HG03460 (cell line): ENCODE results near the gene TLR2.

Source experiments
- ATAC-seq: cut with Tn5 transposase; IDR thresholded peaks from one replicate; pipeline ENCODE4 v1.9.1; 2021; ENCODE audit not compliant: unreplicated experiment

Gene TLR2, protein sequence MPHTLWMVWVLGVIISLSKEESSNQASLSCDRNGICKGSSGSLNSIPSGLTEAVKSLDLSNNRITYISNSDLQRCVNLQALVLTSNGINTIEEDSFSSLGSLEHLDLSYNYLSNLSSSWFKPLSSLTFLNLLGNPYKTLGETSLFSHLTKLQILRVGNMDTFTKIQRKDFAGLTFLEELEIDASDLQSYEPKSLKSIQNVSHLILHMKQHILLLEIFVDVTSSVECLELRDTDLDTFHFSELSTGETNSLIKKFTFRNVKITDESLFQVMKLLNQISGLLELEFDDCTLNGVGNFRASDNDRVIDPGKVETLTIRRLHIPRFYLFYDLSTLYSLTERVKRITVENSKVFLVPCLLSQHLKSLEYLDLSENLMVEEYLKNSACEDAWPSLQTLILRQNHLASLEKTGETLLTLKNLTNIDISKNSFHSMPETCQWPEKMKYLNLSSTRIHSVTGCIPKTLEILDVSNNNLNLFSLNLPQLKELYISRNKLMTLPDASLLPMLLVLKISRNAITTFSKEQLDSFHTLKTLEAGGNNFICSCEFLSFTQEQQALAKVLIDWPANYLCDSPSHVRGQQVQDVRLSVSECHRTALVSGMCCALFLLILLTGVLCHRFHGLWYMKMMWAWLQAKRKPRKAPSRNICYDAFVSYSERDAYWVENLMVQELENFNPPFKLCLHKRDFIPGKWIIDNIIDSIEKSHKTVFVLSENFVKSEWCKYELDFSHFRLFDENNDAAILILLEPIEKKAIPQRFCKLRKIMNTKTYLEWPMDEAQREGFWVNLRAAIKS

GRCh38 chr4:153684182-153684970, at the start of gene TLR2:
TSS of gene TLR2 (plus strand) at chr4:153684280. CDS start at chr4:153702908, 18,628 bp downstream.
- ATAC-seq: peak; percentile 83

- no peak for ATAC-seq
Measured at GRCh38 chr4:153634738-153635353, 49.2 kb upstream of the TLR2 start.

GRCh38 chr4:153635846-153636245, 48.2 kb upstream of the TLR2 start:
- no peak for ATAC-seq

- no peak for ATAC-seq
Measured at GRCh38 chr4:153637201-153637600, 46.9 kb upstream of the TLR2 start.

DNA sequence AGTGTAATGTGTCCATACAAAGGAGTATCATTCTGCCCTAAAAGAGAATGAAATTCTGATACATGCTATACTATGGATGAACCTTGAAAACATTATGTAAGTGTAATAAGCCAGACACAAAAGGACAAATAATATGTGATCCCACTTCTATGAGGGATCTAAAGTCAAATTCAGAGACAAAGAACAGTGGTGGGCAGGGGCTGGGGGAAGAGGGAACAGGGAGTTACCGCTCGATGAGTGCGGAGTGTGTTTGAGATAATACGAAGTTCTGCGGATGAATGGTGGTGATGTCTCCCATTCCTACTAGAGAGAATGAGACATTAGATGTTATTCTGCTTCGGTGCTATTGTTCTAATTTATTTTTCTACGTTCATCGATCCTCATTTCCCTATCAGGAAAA, 46.1 kb upstream of the TLR2 start:
- no peak for ATAC-seq

GRCh38 chr4:153638999-153639398, 45.1 kb upstream of the TLR2 start:
- no peak for ATAC-seq

DNA sequence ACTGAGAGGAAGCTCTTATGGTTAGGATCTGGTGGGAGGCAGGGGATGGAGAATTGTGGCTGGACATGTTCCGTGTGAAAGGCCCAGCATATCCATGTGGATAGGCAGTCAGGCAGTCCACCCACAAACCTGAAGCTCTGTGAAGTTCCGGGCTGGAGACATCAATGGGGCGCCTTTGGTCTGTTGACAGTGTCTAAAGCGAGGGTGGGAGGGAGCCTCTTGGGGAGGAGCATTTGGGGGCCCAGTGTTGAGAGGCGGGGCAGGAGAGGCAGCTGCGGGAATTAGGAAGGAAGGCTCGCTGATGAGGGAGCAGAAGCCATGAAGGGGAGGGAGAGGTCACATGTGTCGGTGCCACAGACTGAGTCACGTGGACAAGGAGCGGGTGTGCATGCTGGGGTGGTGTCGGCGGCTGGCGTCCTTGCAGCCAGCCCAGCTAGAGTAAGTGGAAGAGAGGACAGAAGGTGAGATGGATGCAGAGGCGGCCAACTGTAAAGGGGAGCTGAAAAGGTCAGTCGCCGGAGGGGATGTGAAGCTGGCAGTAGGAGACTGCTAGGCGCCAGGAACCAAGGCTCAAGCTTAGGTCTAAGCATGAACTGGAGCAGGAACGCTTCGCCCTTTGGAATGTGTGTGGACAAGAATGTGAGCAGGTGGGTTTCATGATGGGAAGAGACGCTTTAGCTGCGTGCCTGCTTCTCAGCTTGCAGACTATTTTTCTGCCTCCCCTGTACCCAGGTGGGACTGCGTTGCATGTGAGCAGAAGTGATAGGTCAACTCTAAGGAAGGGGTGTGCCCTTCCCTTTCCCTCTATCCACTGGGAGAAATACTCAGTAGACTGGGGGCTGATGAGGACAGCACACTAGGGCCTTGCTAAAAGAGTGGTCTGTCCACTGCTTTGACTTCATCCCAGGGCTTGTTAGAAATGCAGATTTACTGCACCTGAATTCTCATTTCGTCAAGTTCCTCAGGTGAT, 44.0 kb upstream of the TLR2 start:
- ATAC-seq: no peak

DNA sequence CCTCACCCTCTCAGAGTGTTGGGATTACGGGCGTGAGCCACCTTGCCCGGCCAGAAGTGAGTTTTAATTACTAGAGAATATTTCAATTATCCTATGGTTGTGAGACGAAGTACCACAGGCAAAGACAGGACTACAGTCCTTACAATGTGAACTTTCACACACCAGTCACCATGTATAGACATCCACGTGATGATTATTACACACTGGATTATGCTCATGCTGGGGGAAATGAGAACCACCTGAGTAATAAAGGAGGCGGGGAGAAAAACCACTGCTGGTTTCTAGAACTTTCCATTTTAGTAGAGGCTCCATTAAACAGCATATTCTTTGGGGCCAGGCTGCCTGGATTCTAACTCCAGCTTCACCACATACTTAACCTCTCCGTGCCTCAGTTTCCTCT, 42.5 kb upstream of the TLR2 start:
- ATAC-seq: no peak

DNA sequence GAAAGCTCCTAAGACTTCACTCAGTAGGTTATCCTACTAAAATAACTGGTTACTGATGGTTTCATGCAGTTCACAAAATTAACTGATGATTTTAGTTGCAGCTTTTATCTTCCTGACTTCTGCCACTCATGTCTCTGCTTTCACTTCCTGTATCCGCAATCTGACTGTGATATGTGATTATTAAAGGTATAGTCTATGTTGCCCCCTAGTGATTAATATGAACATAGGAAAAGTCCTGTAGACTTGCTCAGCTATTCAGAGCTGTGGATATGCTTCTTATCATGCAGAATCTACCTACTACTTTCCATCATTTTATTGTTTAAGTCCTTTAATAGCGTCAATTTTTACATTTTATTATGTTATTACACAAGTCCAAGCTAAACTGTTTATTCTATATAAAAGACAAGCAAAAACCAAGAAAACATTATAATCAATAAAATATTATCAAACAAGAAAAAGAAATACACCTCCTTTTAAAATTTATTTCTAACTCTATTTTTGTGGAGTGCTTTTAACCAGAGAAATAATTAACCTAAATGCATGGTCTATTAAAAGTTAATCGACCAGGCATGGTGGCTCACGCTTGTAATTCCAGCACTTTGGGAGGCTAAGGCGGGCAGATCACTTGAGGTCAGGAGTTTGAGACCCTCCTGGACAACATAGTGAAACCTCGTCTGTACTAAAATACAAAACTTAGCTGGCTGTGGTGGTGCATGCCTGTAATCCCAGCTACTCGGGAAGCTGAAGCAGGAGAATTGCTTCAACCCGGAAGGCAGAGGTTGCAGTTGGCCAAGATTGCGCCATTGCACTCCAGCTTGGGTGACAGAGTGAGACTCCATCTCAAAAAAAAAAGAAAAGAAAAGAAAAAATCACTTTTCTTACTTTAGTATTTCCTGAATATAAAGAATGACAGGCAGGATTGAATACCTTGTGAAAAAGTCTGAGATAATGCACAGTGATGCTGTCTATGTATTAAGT, 40.4 kb upstream of the TLR2 start:
- peak; percentile 80 for ATAC-seq

DNA sequence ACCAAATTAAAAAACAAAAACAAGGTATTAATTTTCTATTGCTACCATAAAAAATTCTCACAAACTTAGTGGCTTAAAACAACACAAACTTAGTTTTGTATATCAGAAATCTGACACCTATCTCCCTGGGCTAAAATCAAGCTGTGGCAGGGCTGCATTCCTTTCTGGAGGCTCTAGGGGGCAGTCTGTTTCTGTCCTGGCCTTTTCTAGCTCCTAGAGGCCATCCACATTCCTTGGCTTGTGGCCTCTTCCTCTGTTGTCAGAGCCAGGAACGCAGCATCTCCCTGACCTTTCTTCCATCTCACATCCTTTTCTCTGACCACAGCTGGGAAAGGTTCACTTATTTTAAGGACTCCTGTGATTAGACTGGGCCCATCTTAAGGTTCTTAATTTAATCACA, 38.9 kb upstream of the TLR2 start:
- no peak for ATAC-seq

- ATAC-seq: no peak
Measured at GRCh38 chr4:153646261-153646660, 37.8 kb upstream of the TLR2 start.

- no peak for ATAC-seq
Measured at GRCh38 chr4:153646978-153647377, 37.1 kb upstream of the TLR2 start.

- no peak for ATAC-seq
Measured at GRCh38 chr4:153647975-153648374, 36.1 kb upstream of the TLR2 start.

DNA sequence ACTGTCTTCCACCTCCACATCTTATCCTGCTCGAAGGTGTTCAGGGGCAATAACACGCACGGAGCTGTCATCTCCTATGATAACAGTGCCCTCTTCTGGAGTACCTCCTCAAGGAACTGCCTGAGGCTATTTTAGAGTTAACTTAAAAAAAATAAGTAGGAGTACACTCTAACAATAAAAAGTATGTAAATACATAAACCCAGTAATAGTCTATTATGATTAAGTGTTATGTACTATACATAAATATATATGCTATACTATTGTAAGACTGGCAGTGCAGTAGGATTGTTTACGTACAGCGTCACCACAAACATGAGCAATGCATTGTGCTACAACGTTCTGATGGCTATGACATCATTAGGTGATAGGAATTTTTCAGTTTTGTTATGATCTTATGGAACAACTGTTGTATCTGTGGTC, 34.5 kb upstream of the TLR2 start:
- ATAC-seq: no peak

DNA sequence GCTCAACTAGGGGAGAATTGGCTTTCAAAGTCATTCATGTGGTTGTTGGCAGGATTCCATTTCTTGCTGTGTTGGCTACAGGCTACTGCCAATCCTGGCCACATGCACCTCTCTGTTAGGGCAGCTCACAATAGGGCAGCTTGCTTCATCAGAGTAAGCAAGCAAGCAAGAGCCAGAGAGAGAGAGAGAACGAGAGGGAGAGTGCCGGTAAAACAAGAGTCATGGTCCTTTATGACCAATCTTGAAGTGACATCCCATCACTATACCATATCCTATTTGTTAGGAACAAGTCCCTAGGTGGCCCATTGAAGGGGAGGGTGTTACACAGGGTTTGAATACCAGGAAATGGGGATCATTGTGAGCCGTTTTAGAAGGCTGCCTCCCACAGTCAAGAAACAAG, 33.0 kb upstream of the TLR2 start:
- ATAC-seq: no peak

GRCh38 chr4:153651587-153651986, 32.5 kb upstream of the TLR2 start:
- peak; percentile 53 for ATAC-seq

- no peak for ATAC-seq
Measured at GRCh38 chr4:153652051-153652784, 31.9 kb upstream of the TLR2 start.

DNA sequence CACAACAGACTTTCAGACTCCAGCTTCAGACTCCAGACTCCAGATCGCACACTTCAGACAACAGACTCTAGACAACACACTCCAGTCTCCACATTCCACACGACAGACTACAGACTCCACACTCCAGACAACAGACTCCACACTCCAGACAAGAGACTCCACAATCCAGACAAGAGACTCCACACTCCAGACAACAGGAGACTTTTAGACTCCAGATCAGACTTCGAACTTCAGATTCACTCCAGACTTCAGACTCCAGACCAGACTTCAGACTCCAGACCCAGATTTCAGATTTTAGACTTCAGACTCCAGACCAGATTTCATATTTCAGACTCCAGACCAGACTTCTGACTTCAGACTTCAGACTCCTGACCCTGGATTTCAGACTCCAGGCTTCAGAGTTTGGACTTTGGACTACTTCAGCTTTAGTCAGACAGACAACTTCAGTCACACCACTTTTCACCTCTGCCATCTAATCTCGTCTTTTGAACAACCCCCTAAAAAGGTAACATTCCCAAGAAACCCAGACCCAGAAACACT, 29.0 kb upstream of the TLR2 start:
- ATAC-seq: no peak
